Ascending aorta (tissue), 2 donors: ENCODE results near the gene ETFDH. TPM values are rescaled to one million over a fixed set of nuclear protein-coding genes. Genes with fewer than 3 reads are reported as not detected.

ENCODE experiments used
- DNase-seq, 2 donors: peaks; one replicate each; pipeline ENCODE4 v3.0.0-alpha.2; 2019; ENCODE audit warnings: low spot score in 2 of 2
- H3K27ac ChIP-seq, 2 donors: fragments of 200-600 bp; sonication (generic); one replicate each; pipeline ENCODE4 v1.5.1; 2016 to 2017; ENCODE audit warnings: mild to moderate bottlenecking in 1 of 2
- H3K27me3 ChIP-seq: fragments of 200-600 bp; sonication (generic); one replicate; pipeline ENCODE4 v1.5.1; 2017
- H3K36me3 ChIP-seq, 2 donors: fragments of 200-600 bp; sonication (generic); one replicate each; pipeline ENCODE4 v1.5.1; 2016
- H3K4me1 ChIP-seq, 2 donors: fragments of 200-600 bp; sonication (generic); one replicate each; pipeline ENCODE4 v1.5.1; 2016 to 2017; ENCODE audit warnings: mild to moderate bottlenecking in 1 of 2
- H3K4me3 ChIP-seq, 2 donors: fragments of 200-600 bp; sonication (generic); one replicate each; pipeline ENCODE4 v1.5.1; 2016 to 2017; ENCODE audit warnings: mild to moderate bottlenecking in 1 of 2
- H3K9me3 ChIP-seq, 2 donors: fragments of 200-600 bp; sonication (generic); one replicate each; pipeline ENCODE4 v1.5.1; 2016
- intact Hi-C: fragments of 100-400 bp; cut with DNase I; formaldehyde crosslinking; loops from one replicate; pipeline ENCODE4 v1.15.1; 2023
- total RNA-seq: library from RNA; depleted of rRNA; stranded (reverse); fragments of >200 nt; gene quantifications from one replicate; pipeline ENCODE4 v1.1.0, GENCODE V29; 2016
- TF ChIP-seq, protein P1 (sequence below), 3 experiments: fragments of 200-600 bp in 2 of 3; fragments of 450-650 bp in 1 of 3; sonication (generic) in 2 of 3; IDR thresholded peaks; one replicate each; pipeline ENCODE4 v1.5.1; 2016 to 2019; ENCODE audit warnings: antibody characterized with exemption in 3 of 3, mild to moderate bottlenecking in 1 of 3, moderate library complexity in 1 of 3

Gene ETFDH
- total RNA-seq = 1.4 TPM

DNA sequence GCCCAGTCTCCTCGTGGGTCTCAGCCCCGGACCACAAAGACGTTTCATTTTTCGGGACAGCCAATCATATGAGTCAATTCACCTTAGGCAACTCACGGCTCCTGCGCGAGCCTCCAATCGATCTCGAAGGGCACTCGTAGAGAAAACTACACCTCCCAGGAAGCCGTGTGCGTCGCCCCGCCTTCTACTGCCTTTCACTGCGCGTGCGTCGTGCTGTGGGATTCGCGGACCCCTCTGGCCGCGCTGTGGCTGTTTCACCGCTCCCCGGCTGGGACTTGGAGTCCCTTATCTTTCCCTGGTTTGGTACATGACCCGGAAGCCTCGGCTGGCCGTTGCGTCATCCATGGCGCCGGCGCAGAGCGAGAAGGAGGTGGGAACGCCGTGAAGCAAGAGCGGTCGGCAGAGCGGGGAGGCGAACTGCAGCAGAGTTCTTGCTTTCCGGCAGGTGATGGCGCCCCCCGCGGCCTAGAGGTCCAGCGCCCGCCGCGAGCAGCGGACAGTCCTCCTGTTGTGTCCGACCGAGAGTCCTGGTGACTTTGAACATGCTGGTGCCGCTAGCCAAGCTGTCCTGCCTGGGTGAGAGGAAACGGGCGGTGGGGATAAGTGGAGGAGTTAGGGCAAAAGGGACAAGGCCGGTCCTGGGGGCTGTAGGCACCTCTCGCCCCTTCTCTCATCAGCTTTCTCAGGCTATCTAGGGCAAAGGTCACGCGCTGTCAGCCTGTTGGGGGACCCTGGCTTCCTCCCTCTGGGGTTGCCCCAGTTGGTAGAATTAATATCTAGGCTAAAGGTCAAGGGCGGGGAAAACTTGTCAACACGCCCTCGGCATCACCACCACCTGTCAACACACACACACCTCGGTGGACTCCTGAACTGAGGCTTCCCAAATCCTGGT, at the start of gene ETFDH:
Gene ETFDH (plus strand): TSS at position 382 of the 892 bp plus-strand sequence. CDS start 161 bp downstream, at position 543.
- TF ChIP-seq, protein P1, sequence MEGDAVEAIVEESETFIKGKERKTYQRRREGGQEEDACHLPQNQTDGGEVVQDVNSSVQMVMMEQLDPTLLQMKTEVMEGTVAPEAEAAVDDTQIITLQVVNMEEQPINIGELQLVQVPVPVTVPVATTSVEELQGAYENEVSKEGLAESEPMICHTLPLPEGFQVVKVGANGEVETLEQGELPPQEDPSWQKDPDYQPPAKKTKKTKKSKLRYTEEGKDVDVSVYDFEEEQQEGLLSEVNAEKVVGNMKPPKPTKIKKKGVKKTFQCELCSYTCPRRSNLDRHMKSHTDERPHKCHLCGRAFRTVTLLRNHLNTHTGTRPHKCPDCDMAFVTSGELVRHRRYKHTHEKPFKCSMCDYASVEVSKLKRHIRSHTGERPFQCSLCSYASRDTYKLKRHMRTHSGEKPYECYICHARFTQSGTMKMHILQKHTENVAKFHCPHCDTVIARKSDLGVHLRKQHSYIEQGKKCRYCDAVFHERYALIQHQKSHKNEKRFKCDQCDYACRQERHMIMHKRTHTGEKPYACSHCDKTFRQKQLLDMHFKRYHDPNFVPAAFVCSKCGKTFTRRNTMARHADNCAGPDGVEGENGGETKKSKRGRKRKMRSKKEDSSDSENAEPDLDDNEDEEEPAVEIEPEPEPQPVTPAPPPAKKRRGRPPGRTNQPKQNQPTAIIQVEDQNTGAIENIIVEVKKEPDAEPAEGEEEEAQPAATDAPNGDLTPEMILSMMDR (IDR thresholded peaks at IDR 0.05) = peak; percentile 62 to 70 (median 65)
- Histone ChIP-seq H3K4me3 (peak within 1 kb of the TSS; percentile 69 to 87), H3K9me3 (no peaks in the 10 kb centered on the region), H3K27me3 (no peaks in the 10 kb centered on the region), H3K27ac (peak within 1 kb of the TSS; percentile 96 to 98), H3K4me1 (peaks cover 0 to 12% of the 10 kb centered on the region in 2 donors), H3K36me3 (no peaks in the 10 kb centered on the region)
- peak; percentile 98 to 100 for DNase-seq
- intact Hi-C loops = loop anchor here (2.0 to 5.0 kb wide), 8 partner anchors 47 to 1450 kb away; partner anchors contain the start of genes FNIP2, GASK1B, GRIA2 and PPID

DNA sequence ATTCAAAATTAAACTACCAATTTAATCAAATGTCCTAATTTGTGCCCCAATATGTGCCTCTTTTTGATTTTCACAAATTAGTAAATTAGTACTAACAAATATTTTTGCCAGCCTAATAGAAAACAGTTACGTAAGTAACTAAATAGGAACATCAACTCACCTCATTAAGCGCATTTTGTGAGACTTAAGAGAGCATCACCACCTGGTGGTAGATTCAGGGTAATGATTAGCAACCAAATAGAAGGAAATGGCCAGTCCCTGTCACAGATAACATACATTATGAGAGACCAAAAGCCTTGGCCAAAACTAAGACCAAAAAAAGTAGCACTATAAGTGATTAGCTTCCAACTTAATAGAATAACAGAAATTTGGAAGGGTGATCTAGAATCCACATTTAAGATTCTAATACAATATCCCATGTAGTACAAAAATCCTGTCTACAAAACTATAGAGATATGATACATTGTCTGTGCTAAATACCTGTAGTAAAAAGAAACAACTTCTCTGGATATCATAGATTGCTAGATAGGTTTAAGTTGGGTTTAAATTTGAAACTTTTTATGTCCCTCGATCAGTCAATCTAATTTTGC, 47.1 kb upstream of the ETFDH start:
- no peaks in the 10 kb centered on the region for H3K9me3 ChIP-seq
- no peaks in the 10 kb centered on the region for H3K27me3 ChIP-seq
- peak overlapping the region; percentile 30 to 70 for H3K27ac ChIP-seq
- TF ChIP-seq, protein P1 (IDR thresholded peaks at IDR 0.05) = peak; percentile 68 to 73 (median 72)
- no peak for DNase-seq
- H3K4me3 ChIP-seq = peak overlapping the region in 1 of 2 donors; percentile 37
- no peaks in the 10 kb centered on the region for H3K36me3 ChIP-seq
- H3K4me1 ChIP-seq = peaks cover 0 to 4% of the 10 kb centered on the region in 2 donors
- intact Hi-C loops = loop anchor here (1.0 to 10.0 kb wide), 4 partner anchors 46 to 633 kb away; partner anchors contain the start of genes C4orf46 and GASK1B

DNA sequence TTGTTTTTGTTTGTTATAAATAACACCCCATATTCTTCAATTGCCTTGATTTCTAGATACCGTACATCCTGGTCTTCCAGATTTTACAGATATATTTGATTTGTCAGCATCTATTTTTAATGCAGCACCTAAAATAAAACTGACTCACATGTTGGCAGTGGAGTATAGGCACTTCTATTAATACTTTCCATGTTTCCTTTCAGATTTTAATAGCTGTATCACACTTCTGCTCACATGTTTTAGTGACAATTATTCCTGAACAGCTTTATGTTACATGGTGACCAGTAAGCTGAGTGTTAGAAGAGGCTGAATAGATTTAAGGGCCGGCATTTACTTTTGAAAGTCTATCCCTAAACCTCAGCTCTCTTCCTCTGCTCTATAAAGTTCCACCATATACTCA, 46.6 kb upstream of the ETFDH start:
- H3K27me3 ChIP-seq = no peaks in the 10 kb centered on the region
- H3K27ac ChIP-seq = peak overlapping the region; percentile 30 to 70
- H3K36me3 ChIP-seq = no peaks in the 10 kb centered on the region
- no peak for DNase-seq
- H3K4me3 ChIP-seq = peak overlapping the region in 1 of 2 donors; percentile 37
- H3K9me3 ChIP-seq = no peaks in the 10 kb centered on the region
- TF ChIP-seq, protein P1 (IDR thresholded peaks at IDR 0.05) = no peak
- peaks cover 0 to 4% of the 10 kb centered on the region in 2 donors for H3K4me1 ChIP-seq
- intact Hi-C loops = loop anchor here (1.0 to 10.0 kb wide), 4 partner anchors 45 to 633 kb away; partner anchors contain the start of genes C4orf46 and GASK1B

DNA sequence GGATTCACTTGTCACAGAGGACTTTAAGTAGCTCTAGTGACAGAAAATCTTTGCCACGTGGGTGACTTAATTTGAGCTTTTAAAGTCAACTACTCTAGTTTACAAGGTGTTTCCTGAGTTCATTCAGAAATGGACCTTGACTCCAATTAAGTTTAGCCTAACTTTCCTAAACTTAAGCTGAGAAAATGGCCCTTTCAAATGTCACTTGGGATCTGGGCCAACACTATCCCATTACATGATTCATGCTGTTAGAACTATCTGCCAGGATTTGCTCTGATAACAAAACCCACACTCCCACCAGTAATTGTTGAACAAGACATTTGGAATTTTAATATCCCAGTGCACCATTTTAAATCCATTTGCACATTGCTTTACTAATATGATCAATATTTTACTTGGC, 41.2 kb upstream of the ETFDH start:
- Histone ChIP-seq H3K27ac (no peak overlapping the region), H3K9me3 (no peaks in the 10 kb centered on the region), H3K4me3 (no peak overlapping the region), H3K4me1 (no peaks in the 10 kb centered on the region), H3K27me3 (no peaks in the 10 kb centered on the region), H3K36me3 (no peaks in the 10 kb centered on the region)
- TF ChIP-seq, protein P1 (IDR thresholded peaks at IDR 0.05) = no peak
- no peak for DNase-seq
- intact Hi-C loops = no loop called here

DNA sequence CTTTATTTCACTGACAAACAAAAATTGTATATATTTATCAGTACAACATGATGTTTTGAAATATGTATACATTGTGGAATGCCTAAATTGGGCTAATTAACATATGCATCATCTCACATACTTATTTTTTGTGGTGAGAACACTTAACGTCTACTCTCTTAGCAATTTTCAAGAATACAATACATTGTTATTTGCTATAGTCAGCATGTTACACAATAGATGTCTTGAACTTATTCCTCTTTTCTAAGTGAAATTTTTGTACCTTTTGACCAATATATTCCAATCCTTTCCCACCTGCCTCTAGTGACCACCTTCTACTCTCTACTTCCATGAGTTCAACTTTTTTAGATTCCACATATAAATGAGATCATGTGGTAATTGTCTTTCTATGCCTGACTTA, 35.5 kb upstream of the ETFDH start:
- TF ChIP-seq, protein P1 (IDR thresholded peaks at IDR 0.05) = no peak
- Histone ChIP-seq H3K27ac (no peak overlapping the region), H3K9me3 (no peaks in the 10 kb centered on the region), H3K27me3 (no peaks in the 10 kb centered on the region), H3K4me3 (no peak overlapping the region), H3K4me1 (no peaks in the 10 kb centered on the region), H3K36me3 (no peaks in the 10 kb centered on the region)
- DNase-seq = no peak
- intact Hi-C loops = no loop called here
